Hepatocyte (in vitro differentiated cells): Measurements from ENCODE around the gene ATP13A1.

Experiments
- EZH2 ChIP-seq: fragments of 200-600 bp; sonication (generic); IDR thresholded peaks from 2 replicates; pipeline ENCODE4 v1.6.1; 2016; ENCODE audit warnings: antibody characterized with exemption, mild to moderate bottlenecking, borderline replicate concordance
- EZH2phosphoT487 ChIP-seq: fragments of 200-600 bp; sonication (generic); IDR thresholded peaks from one replicate; pipeline ENCODE4 v1.6.1; 2018; ENCODE audit warnings: antibody characterized with exemption, mild to moderate bottlenecking, low read depth, moderate library complexity; ENCODE audit not compliant: unreplicated experiment, severe bottlenecking
- TF ChIP-seq, protein P1 (sequence below): fragments of 200-600 bp; sonication (generic); IDR thresholded peaks from 2 replicates; pipeline ENCODE4 v1.5.1; 2016; ENCODE audit warnings: antibody characterized with exemption, mild to moderate bottlenecking; ENCODE audit not compliant: poor library complexity

DNA sequence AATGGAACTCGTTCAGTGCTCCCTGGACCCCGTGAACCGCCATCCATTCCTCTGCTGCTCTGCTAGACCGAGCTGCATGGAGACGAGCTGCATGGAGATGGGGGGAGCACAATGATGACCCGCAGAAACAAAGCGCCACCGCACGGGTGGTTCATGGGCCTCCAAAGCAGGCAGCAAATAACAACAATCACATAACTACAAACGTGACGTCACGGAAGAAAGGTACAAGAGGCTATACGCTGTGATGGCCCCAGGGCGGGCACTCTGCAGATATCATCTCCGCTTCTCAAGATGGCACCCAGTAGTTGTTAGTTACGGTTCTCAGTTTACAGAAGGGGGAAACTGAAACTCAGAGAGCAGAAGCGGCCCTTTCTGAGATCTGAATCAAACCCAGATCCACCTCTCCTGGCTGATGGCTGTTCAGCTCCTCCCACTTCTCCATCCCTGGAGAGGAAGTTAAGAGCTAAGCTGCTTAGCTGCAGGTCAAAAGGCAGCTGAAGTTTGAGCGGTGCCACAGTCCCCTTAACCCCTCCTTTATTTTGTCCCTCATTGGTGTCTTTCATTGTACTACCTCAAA lies 1.7 kb downstream of the ATP13A1 start:
- TF ChIP-seq, protein P1, sequence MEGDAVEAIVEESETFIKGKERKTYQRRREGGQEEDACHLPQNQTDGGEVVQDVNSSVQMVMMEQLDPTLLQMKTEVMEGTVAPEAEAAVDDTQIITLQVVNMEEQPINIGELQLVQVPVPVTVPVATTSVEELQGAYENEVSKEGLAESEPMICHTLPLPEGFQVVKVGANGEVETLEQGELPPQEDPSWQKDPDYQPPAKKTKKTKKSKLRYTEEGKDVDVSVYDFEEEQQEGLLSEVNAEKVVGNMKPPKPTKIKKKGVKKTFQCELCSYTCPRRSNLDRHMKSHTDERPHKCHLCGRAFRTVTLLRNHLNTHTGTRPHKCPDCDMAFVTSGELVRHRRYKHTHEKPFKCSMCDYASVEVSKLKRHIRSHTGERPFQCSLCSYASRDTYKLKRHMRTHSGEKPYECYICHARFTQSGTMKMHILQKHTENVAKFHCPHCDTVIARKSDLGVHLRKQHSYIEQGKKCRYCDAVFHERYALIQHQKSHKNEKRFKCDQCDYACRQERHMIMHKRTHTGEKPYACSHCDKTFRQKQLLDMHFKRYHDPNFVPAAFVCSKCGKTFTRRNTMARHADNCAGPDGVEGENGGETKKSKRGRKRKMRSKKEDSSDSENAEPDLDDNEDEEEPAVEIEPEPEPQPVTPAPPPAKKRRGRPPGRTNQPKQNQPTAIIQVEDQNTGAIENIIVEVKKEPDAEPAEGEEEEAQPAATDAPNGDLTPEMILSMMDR: no peak
- TF ChIP-seq EZH2phosphoT487 (no peak), EZH2 (no peak)
